Hematopoietic multipotent progenitor cell treated with erythropoietin and hydrocortisone succinate and interleukin-3 and kit ligand, for 17 days (in vitro differentiated cells): ENCODE measurements around the gene NAA40.
"Not testable (repeated sequence)": the region's sequence is repeated elsewhere in the genome, so short reads cannot be mapped to it uniquely, and the experiment has no call there.

Source experiments
- DNase-seq: peaks from one replicate; pipeline ENCODE4 v3.0.0-alpha.2; 2015; ENCODE audit warnings: low spot score

NAA40 gene

DNA sequence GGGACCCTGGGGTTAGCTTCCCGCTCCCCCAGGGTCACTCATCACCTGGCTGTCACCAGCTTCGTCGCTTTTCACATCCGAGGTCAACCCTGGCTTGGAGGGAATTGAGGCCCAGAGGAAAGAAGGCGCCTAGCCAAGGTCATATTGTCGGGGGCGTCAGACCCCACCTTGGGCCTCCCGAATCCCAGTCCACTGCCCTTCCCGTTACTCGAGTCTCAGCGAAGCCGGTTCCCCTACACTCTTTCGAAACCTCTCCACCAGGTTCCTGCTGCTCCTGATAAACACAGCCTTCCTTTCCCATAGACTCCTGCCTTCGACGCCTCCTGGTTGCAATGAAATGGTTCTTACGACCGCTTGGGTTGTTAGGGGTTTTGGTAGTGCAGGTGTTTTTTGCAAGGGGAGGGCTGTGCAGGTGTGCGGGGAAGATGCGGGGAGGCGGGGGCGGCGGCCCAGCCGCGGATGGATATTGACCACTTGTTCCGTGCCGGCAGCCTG lies 642 bp downstream of the NAA40 start:
- peak; percentile 25 for DNase-seq

DNA sequence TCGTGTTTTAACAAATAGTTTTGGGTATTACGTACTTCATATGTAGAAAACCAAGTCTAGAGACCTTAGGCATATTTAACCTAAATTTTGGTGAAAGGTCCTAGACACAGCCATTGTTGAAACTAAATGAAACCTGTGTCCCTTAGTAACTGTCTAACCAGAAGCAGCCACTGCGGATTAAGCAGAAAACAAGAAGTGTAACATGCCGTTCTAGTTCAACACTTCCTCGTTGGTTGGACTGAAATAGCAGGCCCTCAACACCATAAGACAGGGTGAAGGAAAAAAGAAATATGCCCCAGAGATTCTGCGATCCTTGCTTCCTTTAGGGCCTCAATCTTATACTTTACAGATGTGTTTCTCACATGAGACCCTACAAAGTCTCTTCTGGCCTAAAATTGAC lies 2.0 kb downstream of the NAA40 start:
- no peak for DNase-seq

DNA sequence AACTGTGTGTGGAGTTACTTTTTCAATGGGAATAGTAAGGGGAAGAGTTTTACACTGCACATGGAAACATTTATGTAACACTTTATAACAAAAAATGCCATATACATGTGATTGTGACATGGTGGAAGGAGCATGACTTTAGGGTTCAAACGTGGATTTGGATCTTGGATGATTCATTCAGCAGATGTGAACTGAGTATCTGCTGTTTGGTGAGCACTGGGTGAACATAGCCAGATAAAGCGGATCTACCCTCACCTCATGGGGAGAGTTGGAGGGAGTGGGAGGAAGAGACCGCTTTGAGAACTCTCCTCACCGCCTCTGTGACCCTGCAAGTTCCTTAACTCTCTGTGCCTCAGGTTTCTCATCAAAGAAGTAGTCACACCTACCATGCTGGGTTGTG lies 3.1 kb downstream of the NAA40 start:
- no peak for DNase-seq

DNA sequence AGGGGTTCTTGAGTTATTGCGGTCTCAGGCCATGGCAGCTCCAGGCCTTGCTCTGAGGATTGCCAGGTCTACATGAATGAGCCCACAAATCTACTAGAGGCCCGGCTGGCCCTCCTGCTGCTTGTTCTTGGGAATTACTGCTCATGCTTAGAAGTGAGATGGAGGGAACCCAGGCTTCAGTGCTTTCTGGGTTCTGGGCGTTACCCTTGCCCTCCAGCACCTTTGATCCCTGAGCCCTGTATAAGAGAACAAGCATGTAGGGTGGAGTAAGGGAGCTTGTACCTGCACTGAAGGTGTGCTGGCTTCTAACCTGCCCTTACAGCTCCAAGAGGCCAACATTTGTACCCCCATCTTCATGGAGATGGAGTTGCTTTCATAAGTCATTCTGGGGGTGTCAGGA lies 4.0 kb downstream of the NAA40 start:
- no peak for DNase-seq

DNA sequence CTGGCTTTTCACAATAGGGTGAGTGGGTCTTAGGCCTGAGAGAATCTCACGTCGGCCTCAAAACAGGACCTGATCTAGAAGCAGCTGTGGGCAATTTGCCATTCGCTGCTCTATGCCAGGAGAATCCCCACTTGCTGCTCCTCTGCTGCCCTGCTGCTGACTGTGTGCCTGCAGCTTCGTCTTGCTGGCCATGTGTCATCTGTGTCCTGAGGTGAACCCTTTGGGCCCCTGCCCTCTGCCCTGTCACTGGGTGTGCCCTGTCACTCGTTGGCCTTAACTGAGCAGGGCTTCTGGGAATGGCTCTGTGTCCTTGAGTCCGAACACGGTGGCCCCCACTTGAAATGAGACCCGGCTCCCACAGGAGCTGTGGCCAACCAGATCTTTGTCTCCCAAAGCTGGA lies 6.2 kb downstream of the NAA40 start:
- DNase-seq = peak; percentile 74

DNA sequence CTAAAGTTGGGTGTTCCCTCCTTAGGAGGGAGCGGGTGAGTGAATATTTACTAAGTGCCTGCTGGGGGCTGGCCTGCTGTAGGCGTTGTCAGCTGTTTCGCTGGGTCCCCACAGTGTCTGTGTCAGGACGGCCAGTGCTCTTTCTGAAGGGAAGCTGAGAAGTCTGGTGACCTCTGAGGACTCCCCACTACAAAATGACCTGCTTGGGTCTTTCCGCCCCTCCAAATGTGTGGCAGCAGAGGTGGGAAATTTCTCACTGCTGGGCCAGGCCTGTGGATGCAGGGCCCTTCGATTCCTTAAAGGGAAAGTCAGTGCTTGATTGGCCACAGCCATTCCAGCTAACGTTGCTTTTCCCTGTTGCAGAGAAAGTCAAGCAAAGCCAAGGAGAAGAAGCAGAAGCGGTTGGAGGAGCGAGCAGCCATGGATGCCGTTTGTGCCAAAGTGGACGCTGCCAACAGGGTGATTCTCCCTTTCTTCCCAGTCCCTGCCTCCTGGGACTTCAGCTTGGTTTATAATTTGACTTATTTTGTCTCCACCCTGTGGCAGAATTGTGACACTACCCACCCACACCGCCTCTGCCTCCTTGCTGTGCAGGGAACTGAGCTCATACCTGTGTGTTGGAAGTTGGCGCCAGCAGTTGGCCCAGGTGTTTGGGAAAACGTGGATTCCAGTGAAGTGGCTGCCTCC lies 6.8 kb downstream of the NAA40 start:
- DNase-seq = peak; percentile 73

DNA sequence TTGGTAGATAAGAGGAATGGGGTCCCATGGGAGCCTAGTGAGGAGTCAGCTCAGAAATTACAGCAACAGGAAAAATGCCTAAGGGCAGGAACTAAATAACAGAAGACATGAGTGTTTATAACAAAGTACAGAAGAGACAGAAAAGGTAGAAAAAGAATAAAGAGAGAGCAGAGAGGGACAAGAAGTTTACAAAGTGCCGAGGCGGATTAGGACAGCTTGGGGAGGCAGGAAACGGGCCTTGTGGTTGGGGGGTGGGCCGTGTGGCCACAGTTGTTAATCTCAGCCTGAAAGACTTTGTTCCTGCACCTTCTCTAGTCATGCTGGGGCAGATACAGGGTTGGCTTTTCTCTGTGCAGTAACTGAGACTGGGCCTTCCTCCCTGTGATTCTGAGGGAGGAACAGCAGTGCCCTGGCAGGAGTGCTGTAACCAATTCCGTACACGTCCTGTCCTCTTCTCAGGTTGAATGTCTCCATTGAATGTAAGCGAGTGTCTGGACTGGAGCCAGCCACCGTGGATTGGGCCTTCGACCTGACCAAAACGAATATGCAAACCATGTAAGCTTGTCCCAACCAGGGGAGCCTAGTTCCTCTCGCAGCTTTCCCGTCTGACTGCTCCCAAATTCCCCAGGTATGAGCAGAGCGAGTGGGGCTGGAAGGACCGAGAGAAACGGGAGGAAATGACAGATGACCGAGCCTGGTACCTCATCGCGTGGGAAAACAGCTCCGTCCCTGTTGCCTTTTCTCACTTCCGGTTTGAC lies 13.2 kb downstream of the NAA40 start:
- DNase-seq = no peak

DNA sequence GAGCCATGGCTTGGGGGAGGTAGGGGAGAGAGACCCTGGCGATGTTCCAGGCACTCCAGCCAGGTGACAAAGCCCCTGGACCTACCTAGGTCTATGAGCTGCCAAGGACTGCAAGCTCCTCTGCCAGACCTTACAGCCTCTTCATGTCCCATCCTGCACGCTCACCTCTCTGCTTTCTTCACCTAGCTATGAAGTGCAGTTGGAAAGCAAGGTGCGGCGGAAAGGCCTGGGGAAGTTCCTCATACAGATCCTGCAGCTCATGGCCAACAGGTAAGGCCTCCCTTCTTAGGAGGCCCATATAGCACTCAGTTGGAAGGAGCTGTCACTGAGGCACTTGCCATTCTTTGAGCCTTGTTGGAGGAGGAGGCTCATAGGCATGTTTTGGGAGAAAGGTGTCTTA lies 13.8 kb downstream of the NAA40 start:
- DNase-seq = no peak

DNA sequence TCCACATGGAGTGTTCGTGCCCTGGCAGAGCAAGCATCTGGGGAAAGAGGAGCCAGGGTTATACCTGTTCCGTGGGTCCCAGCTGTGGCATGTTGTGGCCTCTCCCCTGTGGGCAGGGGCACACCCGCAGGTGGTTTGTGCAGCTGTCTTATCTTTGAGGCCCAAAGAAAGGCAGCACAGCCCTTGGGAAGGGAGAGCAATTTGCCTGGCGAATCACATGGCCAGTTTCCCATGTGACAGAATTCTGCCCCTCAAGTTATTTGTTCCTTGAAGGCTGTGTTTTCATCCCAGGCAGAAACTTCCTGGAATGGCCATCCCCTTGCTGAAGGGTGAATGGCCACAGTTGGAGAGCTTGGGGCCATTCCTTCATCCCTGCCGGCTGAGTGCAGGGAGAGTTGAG lies 19.2 kb downstream of the NAA40 start:
- no peak for DNase-seq

DNA sequence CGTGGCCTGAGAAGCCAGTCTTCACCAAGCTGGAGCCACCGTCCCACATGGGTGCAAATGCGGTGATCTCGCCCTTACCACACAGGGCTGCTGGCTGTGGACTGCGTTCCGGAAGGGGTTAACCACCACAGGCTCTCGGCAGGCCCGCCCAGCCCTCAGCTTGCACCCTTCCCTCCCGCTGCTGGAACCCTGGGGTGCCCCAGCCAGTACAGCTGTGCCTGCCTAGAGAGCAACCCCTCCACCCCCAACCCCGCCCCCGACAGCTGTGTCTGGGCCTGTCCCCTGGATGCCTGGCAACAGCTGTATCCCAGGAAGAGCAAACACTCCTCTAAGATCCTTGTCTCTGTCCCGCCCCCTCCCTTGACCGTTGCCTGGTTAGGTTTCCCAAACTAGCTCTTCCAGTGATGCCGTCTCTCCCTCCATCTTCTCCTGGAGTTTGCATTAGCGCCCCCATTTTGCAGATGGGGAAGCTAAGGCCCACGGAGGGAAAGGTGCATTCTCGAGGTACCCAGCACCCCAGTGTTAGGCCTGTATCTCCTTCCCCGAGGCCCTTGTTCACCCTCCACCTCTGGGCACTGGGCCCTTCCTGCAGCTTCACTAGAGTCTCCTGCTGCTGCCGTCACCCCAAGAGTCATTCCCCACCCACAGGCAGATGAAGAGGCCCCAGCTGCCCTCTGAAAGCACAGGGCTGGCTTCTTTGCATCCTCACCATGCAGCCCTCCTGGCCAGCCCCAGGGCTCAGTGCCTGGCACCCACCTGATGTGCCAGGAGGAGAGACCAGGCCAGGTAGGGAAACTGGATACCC lies 23.0 kb downstream of the NAA40 start:
- no peak for DNase-seq

DNA sequence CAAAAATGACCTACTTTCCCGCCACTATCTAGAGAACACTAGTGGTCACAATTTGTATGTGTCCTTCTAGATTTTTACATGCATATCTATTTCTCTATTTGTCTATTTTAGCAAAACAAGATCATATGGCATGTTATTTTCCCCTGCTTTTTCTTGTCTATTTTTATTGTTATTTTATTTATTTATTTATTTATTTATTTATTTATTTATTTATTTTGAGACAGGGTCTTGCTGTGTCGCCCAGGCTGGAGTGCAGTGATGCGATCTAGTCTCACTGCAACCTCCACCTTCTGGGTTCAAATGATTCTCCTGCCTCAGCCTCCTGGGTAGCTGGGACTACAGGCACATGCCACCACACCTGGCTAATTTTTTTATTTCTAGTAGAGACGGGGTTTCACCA lies 25.1 kb downstream of the NAA40 start:
- DNase-seq = not testable (repeated sequence)

DNA sequence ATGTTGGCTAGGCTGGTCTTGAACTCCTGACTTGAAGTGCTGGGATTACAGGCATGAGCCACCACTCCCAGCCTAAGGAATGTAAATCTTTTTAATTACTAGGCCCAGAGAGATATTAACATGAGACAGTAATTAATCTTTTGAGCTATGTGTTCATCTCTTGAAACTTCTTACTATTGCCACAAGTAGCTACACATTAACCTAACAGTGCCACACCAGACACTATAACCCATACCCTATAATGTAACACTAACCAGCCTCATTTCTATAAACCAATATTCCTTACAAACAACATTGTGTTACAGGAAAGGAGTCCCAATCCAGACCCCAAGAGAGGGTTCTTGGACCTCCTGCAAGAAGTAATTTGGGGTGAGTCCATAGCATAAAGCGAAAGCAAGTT lies 27.6 kb downstream of the NAA40 start:
- no peak for DNase-seq

DNA sequence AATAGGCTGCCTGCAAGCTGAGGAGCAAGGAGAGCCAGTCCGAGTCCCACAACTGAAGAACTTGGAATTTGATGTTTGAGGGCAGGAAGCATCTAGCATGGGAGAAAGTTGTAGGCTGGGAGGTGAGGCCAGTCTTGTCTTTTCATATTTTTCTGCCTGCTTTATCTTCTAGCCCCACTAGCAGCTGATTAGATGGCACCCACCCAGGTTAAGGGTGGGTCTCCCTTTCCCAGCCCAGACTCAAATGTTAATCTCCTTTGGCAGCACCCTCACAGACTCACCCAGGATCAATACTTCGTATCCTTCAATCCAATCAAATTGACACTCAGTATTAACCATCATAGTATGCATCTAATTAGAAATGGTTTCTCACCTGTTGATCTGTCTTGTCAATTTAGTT lies 30.7 kb downstream of the NAA40 start:
- no peak for DNase-seq

DNA sequence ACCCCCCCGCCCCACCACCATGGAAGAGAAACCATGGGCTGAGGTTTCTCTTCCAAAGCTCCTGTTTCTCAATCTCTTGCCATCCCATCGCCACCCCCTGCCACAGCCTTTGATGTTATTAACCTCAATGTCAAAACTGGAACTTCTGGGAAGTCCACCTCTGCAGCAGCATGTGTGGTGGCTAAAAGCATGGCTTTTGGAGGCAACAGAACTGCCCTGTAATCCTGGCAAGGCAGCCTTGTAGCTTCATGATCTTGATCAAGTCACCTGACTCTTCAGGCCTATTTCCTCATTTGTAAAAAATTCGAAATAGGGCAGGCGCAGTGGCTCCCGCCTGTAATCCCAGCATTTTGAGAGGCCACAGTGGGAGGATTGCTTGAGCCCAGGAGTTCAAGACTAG lies 32.1 kb downstream of the NAA40 start:
- no peak for DNase-seq

DNA sequence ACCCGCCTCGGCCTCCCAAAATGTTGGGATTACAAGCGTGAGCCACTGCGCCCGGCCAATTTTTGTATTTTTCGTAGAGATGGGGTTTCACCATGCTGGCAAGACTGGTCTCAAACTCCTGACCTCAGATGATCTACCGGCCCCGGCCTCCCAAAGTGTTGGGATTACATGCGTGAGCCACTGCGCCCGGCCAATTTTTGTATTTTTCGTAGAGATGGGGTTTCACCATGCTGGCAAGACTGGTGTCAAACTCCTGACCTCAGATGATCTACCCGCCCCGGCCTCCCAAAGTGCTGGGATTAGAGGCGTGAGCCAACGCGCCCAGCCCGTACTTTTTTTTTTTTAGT lies 35.1 kb downstream of the NAA40 start:
- DNase-seq = not testable (repeated sequence)

DNA sequence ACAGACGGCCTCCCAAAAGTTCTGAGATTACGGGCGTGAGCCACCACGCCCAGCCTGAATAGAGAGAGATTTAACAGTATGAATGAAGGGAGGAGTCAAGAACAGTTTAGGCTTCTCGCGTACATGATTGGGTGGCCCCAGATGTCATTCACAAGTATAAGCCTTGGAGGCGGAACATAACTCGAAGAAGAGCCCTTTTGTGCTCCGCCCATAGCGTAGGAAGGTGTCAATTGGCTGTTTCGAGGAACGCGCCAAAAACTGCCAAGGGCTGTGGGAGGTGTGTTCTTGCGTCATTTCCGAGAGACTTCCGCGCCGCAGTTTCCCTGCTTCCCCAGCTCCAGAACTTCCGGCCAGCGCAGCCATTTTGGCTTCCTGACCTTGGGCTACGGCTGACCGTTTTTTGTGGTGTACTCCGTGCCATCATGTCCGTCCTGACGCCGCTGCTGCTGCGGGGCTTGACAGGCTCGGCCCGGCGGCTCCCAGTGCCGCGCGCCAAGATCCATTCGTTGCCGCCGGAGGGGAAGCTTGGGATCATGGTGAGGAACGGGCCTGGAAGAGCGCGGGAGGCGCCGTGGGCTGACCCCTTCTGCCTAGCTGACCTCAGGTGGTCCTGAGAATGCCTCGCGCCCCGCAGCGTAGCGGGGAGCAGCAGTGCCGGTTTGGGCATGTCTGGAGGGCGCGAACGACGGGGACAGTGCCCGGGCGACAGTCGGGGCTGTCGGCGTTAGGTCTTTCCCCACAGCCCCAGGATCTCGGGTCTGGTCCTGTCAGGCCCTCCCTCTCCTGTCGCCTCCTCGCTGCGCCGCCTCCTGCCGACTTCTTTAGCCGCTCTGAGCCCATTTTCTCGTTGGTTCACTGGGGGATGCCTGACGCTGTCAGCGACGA lies 35.7 kb downstream of the NAA40 start, which contains the start of gene COX8A:
TSS of gene COX8A (plus strand) at position 362 of the 885 bp plus-strand sequence. CDS start at position 423, 61 bp downstream.
- peak; percentile 99 for DNase-seq

DNA sequence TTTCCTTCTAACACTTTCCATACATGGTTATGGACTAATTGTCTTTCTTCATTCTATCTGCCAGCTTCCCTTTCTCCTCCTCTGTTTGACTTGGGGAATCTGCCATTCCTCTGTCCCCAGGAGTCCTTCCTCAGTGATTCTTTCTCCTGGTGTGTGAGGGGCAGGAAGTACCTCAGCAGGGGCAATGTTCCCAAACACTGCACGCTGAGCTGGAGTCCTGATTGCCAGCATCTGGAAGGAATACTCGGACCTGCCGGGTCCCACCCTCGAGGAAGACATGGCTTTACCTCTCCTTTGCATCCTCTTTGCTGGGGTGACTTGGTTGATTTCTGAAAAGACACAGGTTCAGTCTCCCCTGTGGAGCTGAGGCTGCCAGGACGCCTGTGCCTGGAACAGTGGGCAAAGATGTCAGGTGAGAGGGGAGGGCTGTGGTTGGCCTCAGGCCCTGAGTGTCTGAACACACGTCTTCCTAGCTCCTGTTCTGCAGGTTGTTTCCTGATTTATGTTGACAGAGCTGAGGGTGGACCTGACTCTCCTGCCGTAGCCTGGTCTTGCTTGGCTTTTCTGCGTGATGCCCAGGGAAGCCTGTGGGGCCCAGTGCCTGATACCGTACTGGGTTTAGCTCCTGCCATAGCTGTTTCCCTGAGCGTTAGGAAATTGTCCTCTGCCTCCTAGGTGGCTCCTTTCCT lies 39.9 kb downstream of the NAA40 start:
- DNase-seq = no peak

DNA sequence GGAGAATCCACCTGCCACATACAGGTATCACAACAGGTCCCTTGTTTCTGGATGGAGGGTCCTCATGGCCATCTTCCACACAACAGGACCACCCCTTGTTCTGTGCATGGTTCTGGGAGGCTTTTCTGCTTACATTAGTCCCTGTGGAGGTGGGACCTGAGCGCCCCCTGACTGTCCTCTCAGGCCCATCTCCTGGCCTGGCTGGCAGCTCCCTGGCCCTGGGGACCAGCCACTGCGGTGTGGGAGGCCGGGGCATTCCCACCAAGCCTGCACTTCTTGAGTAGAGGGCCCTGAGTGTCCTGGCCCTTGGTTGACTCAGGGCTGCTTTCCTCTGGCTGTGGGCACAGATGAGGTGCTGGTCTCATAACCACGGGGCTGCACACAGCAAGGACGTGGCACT lies 40.6 kb downstream of the NAA40 start:
- no peak for DNase-seq

DNA sequence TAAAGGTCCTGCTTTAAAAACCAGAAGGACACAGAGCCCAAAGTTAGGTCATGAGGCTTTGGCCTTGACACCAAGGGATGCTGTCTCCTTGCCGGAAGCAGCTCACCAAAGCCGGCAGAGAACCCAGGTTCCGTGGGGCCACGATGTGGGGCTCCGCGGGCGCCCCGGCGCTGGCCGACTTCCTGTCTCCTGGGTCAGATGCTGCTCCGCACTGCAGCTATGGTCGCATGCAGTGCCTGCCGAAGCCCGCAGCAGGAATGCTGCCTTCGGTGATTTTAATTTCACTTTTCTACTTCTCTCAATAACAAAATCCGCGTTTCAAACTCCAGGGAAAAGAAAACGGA lies 47.0 kb downstream of the NAA40 start:
- no peak for DNase-seq

DNA sequence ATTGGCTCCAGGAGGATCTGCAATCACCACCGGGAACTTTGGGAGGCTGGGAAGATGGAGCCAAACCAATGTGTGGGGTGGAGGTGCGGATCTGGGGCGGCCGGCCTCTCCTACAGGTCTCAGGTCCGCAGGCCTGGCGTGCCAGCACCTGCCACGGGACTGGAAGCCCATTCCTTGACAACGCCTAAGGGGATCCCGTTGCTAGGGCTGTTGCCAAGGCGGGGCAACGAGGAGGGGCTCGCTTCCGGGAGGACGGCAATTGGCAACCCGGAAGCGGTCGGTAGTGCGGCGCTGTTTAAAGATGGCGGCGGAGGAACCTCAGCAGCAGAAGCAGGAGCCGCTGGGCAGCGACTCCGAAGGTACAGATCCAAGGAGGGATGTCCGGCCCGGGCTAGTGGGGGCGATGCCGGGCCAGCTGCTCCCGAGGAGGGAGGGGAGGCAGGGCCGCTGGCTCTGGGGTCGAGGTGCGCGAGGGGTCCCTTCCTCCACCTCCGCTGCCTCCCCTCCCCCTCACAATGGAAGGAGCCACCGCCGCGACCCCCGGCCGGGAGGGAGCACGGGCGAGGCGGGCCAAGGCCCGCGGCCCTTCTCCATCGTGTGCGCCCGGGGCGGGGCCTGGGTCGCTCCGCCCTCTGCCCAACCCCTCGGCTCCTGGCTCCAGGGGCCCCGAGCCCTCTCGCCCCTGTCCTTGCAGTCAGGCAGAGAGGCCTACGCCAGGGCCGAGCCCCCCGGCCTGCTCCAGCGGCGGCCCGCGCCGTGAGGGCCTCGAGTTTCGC lies 47.5 kb downstream of the NAA40 start, which contains the start of gene OTUB1:
TSS of gene OTUB1 (plus strand) at position 283 of the 776 bp plus-strand sequence. CDS start at position 302, 19 bp downstream.
- DNase-seq = peak; percentile 86
